Central memory CD4-positive, alpha-beta T cell (primary cell): ENCODE data around the gene NSUN5.
"Not testable (repeated sequence)": the region's sequence is repeated elsewhere in the genome, so short reads cannot be mapped to it uniquely, and the experiment has no call there.

ENCODE experiments used
- DNase-seq: peaks from one replicate; pipeline ENCODE4 v3.0.0; 2022

Gene NSUN5

GRCh38 chr7:73267813-73268212 lies 40.8 kb downstream of the NSUN5 start:
- DNase-seq: not testable (repeated sequence)

GRCh38 chr7:73266719-73267368 lies 41.8 kb downstream of the NSUN5 start:
- DNase-seq: not testable (repeated sequence)

- not testable (repeated sequence) for DNase-seq
Observed at GRCh38 chr7:73262416-73262815, 46.2 kb downstream of the NSUN5 start.
